Stimulated activated CD8-positive, alpha-beta memory T cell treated with anti-CD3 and anti-CD28 coated beads, Interleukin-2, amount 100 ng/mL, for 48 hours (primary cell): ENCODE data around the gene LURAP1L.
"Not testable (repeated sequence)": the region's sequence is repeated elsewhere in the genome, so short reads cannot be mapped to it uniquely, and the experiment has no call there.

Experiments
- DNase-seq, 2 donors: peaks; one replicate each; pipeline ENCODE4 v3.0.0-alpha.2; 2020; ENCODE audit warnings: low read depth in 2 of 2

Gene LURAP1L

GRCh38 chr9:12860998-12861397 is 86.2 kb downstream of the LURAP1L start:
- no peak for DNase-seq

- DNase-seq: no peak
These were observed 88.0 kb downstream of the LURAP1L start for GRCh38 chr9:12862611-12863410.

GRCh38 chr9:12863618-12864017 is 88.8 kb downstream of the LURAP1L start:
- no peak for DNase-seq

- not testable (repeated sequence) for DNase-seq
These were observed 90.6 kb downstream of the LURAP1L start for GRCh38 chr9:12865380-12865779.
